Transverse colon (tissue), 4 donors: ENCODE measurements around the gene SERINC3.

Experiments used
- CTCF ChIP-seq, 5 experiments: fragments of 200-600 bp in 3 of 5; fragments of 450-650 bp in 2 of 5; sonication (generic) in 3 of 5; IDR thresholded peaks; 1 replicate in 2 of 5; 2 replicates in 3 of 5; pipeline ENCODE4 v1.5.1; 2016 to 2017; ENCODE audit warnings: antibody characterized with exemption in 5 of 5, inconsistent platforms in 3 of 5, mild to moderate bottlenecking in 2 of 5, moderate library complexity in 1 of 5
- EP300 ChIP-seq: sonication (generic); formaldehyde crosslinking; IDR thresholded peaks from one replicate; pipeline ENCODE4 v1.6.1; 2017; ENCODE audit warnings: antibody characterized with exemption, low read depth
- POLR2A ChIP-seq: fragments of 450-650 bp; IDR thresholded peaks from one replicate; pipeline ENCODE4 v1.6.1; 2016; ENCODE audit warnings: antibody characterized with exemption, mild to moderate bottlenecking, moderate library complexity
- POLR2AphosphoS5 ChIP-seq, 3 donors: sonication (generic); formaldehyde crosslinking; IDR thresholded peaks; one replicate each; pipeline ENCODE4 v1.6.1; 2016; ENCODE audit warnings: antibody characterized with exemption in 3 of 3

- no peak for TF ChIP-seq CTCF (IDR thresholded peaks at IDR 0.05)
- TF ChIP-seq POLR2AphosphoS5 (IDR thresholded peaks at IDR 0.05), result peak in 1 of 3 donors; percentile 41
- no peak for TF ChIP-seq POLR2A
- no peak for TF ChIP-seq EP300
Observed at GRCh38 chr20:44552950-44553908, 31.4 kb upstream of the SERINC3 start.
